GM19372 (cell line): ENCODE data around the gene SIGLEC11.
"Not testable (repeated sequence)": the region's sequence is repeated elsewhere in the genome, so short reads cannot be mapped to it uniquely, and the experiment has no call there.

Experiments used
- ATAC-seq: cut with Tn5 transposase; IDR thresholded peaks from one replicate; pipeline ENCODE4 v1.9.1; 2021; ENCODE audit warnings: mild to moderate bottlenecking, low read depth, moderate library complexity; ENCODE audit not compliant: unreplicated experiment

Gene SIGLEC11

DNA sequence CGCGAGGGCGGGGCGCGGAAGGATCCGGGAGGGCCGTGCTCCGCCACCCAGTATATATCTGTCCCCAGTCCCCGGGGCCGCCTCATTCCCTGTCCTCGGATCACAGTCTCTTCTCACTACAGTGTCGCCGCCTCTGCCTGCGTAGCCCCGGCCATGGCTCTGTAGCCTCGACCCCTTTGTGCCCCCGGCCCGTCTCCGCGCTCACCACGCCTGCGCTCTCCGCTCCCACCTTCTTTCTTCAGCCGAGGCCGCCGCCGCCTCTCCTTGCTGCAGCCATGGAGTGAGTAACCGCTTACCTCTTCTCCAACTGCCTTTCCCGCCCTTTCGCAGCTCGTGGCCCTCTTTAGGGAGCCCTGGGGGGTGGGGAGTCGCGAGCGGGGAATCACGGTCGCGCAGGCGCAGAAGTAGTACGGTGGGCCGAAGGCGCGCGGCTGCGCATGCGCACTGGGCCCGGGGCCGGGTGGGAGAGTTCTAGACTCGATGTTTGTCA is 31.8 kb downstream of the SIGLEC11 start, which contains the start of the genes ATF5 and NUP62:
ATF5 (plus strand) TSS at position 85 of the 490 bp plus-strand sequence. CDS start 1,646 bp downstream, outside the sequence.
NUP62 (minus strand) TSS at position 384 of the 490 bp plus-strand sequence. CDS start 19,697 bp downstream, outside the sequence.
- ATAC-seq: peak; percentile 50

DNA sequence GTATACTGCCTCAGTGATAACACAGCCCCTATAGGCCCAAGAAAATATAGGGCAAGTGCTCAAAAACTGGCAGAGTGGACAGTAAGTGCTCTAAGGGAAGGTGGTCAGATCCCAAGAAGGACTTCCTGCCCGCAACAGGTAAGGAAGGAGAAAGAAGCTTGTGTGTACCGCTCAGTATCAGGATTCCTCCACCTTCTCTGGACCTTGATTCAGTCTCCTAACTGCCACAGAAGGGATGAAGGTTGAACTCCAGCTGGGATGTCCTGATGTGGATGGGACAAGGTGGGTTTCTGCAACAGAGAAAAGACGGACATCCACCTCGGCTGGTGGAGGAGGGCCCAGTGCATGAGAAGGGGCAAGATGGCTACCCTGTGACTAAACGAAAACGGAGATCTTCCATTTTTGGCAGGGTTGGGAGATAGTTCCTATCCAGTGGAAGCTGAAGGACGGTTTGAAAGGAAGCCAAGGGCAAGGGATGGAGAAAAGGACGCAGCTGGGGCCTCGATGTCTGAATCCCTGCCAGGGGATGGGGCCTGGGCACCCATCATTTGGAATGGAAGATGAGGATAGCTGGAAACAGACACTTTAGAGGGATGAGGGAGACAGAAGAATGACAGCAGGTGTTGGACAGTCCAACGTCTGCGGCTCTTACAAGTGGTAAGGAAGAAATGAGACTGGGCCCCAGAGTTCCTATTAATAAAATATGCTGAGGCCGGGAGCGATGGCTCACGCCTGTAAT is 33.3 kb downstream of the SIGLEC11 start:
- no peak for ATAC-seq

DNA sequence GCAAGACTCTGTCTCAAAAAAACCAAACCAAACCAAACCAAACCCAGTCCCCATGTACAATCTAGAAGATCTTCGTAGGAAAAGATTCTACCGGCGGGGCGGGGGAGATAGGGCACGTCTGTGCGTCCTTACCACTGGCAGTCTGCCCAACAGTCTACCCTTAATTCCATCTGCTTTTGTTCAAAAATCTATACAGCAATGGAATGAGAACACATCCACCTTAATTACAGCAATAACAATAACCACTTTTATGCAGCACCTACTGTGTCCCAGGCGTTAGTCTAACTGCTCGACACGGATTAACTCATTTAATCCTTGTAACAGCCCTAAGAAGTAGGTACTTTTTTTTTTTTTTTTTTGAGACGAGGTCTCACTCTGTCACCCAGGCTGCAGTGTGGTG is 34.5 kb downstream of the SIGLEC11 start:
- no peak for ATAC-seq

DNA sequence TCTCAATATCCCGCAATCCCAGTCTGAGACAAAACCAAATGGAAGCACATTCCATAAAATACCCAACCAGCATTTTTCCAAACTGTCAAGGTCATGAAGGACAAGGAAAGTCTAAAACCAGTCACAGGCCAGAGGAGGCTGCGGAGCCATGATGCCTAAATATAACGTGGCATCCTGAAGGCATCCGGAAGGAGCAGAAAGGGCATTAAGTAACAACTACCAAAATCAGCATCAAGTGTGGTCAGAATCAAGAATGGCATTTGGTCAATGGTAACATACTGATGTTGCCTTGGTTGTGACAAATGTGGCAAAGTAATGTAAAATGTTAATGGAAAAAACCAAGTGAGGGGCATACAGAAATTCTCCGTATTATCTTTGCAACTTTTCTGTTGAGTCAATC is 35.5 kb downstream of the SIGLEC11 start:
- no peak for ATAC-seq

DNA sequence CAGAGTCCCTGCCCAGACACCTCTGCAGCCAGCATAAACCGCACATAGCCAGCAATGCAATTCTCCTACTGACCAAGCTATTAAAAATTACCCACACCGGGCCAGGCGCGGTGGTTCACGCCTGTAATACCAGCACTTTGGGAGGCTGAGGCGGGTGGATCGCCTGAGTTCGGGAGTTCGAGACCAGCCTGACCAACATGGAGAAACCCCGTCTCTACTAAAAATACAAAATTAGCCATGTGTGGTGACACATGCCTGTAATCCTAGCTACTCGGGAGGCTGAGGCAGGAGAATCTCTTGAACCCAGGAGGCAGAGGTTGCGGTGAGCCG is 36.1 kb downstream of the SIGLEC11 start:
- not testable (repeated sequence) for ATAC-seq

DNA sequence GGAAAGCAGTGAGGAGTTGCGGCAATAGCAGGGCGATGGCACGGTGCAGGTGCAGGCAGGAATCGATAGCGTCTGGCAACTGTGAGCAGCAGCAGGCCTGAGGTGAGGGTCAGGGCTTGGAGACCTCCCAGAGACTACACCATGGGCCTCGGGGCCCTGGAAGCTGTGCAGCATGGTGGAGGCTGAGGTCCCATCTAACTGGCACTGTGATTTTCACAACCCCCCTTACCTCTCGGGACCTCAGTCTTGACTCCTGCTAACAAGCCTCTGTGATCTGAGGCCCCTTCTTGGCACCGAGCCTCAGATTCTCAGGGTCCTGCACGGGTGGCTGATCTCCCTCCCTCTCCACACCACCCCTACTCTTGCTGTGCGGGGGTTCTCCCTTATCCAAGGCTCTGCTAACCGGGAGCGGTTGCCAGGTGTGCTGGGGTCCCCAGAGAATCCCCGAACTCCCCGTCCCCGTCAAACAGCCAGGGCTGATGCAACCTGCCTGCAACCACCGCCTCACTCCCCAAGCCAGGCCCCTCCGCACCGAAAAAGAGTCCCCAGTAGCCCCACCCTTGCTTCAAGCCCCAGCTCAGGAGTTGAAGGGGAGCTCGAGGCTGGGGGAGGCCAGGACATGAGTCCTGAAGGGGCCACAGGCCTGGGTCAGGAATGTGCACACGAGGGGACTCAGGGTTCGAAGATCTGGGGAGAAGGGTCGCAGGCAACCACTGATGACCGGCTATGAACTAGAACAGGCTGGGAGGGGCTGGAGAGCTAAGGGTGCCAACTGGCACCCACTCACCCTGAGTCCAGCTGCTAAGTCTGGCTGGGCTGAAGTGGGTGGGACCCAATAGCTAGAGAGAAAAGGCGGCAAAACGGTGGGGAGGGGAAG is 36.7 kb downstream of the SIGLEC11 start:
- no peak for ATAC-seq

DNA sequence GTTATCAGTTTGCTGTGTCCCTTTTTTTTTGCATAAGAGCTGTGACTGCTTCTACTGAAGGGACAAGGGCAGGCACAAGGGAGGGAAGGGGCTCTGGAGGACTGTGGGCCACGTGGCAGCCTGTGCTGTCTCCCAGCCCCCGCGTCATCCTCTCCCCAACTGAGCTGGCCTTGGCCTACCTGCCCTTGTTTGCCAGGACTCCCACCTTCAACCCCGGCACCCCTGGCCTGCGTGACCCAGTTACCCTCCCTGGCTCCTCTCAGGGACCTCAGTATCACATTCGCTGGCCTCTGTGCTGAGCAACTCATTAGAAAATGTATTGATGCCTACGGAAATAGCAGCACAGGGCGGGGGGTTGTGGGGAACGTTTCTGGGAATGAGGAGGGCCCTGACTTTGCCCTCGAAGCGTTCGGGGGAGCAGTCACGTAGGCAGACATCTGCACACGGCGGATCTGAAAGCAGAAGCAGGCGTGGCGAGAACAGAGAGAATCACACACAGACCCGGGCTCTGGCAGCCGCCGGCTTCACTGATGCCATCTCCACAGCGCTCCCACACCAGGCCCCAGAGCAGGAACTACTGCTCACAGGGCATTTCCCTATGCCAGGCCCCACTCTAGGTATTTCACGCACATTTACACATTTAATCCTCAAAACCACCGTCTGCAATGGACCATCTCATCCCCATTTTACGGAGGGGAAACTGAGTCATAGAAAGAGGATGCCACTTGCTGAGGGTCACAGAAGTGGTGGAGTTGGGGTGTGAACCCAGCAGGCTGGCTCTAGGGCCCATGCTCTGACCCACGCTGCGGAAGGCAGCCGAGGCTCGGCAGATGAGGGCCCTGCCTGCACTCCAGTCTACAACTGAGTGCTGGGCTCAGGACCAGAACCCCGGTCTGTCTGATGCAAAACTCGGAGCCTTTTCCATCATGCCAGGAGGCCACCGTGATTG is 37.6 kb downstream of the SIGLEC11 start:
- ATAC-seq: no peak

DNA sequence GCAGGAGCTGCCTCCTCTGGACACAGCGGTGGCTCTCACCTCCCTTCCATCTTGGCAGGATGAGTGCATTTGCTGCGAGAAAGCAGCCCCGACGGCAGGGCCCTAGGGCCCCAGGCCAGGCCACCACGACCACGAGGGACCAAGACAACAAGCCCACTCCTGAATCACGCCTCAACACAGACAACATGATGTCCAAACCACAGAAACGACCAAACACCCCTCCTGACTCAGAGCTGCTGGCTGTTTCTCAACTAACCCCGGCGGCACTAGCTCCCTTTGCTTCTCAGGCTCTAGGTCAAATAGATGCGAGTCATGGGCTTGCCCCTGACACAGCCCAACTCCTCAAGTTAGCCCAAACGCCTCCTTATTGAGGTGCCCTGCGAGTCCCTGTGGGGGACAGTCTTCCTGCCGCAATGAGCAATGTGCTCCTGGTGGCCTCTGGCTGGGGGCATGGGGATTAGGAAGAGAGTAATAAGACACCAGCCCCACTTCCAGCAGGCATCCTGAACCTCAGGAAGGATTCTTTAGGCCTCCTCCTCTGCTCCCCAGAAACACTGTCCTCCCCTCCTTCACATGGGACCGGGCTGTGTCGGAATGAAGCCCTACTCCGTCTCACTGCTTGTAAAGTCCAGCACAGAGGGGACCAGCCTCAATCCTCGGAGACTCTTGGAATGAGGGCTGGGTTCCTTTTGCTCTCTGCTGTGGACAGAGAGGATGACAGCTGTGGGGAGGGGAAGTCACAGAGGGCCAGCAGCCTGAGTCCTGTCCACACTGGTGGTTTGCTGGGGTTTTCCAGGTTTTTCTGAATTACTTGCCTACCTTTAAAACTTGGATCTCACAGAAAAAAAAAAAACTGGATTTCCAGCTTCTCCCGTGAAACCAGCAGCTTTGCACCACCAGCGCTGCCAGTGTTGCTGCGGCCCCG is 38.8 kb downstream of the SIGLEC11 start:
- ATAC-seq: no peak

DNA sequence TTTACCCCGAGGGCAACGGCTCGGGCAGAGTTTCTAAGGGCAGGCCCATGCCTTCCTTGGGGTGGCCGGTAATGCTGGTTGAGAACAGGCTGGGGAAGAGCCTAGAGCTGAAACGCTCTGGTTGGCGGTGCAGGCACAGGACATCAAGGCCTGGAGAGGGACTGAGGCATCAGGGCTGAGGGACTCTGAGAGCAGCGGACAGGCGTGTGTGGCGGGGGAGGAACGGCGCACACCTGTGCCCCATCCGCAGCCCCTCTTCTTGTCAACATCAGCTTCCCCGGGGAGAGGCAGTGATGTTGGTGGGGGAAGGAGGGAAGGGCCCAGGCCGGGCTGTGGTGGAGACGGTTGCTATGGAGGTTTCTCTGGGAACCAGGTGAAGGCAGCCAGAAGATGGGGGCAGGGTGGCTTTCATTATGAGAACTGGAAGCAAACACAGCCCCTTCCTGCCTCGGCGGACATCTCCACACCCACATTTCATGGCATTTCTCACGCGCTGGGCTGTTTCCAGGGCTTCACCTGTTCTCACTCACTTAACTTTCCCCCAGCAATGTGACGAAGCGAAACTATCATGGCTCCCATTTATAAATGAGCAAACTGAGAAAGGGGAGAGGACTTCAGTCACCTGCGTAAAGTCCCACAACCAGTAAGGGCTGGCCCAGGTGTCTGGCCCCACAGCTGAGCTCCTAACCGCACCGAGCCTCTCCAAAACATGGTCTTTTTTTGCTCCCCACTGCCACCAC is 40.2 kb downstream of the SIGLEC11 start:
- ATAC-seq: no peak

DNA sequence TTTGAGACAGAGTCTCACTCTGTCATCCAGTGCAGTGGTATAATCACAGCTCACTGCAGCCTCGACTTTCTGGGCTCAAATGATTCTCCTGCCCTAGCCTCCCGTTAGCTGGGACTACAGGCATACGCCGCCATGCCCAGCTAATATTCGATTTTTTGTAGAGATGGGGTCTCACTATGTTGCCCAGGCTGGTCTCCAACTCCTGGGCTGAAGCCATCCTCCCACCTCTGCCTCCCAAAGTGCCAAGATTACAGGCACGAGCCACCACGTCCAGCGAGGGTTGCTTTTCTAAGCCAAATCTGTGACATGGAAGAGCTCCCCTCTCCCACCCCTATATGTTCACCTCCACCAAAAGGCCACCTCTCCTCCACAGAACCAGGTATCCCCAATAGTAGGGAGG is 42.9 kb downstream of the SIGLEC11 start:
- no peak for ATAC-seq

DNA sequence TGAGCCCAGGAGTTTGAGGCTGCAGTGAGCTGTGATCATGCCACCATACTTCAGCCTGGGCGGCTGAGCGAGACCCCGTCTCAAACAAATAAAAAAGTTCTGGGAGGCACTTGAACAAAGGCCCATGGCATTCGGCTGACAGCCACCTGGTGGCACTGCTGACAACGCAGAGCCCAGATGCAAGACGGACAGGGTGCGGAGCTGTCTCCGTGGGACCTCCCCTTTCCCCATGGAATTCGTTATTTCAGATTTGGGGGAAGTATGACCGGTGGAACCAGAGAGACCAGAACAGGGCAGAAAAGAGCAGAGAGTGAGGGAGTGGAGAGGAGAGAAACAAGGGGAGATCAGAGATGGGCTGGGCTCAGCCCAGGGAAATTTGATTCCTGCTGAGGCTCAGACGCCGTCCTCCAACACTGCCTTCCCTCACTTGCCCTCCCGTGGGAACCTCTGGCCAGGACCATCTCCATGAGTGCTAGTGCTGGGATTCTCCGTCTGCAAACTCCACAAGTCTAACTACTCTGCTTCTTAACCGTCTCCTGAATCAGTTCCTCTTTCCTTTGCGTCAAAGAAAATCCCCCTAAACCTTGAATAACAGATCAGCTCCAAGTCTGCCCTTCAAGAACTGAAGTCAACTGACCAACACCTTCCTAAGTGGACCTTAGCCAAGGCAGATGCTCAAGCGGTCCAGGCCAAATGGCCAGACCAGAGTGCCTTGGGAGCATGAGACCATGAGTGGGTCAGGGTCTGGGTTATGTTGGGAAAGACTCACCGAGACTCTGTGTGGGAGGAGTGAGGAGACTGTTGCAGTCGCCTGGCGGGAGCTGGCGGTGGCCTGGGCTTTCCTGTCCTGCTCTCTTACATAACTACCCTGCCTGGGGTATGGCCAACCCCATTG is 43.9 kb downstream of the SIGLEC11 start:
- ATAC-seq: no peak

DNA sequence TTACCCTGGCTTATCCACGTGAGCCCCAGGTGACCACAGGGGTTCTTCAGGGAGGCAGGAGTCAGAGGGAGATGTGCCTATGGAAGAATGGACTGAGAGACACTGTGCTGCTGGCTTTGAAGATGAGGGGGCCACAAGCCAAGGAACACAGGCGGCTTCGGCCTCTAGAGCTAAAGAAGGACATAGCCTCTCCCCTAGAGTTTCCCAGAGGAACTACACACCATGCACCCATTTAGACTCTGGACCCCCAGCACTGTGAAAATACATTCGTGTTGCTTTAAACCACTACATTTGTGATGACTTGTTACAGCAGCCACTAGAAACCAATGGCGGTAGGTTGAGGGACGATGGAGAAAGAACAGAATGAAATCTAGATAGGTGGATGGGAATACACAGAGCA is 45.7 kb downstream of the SIGLEC11 start:
- no peak for ATAC-seq

DNA sequence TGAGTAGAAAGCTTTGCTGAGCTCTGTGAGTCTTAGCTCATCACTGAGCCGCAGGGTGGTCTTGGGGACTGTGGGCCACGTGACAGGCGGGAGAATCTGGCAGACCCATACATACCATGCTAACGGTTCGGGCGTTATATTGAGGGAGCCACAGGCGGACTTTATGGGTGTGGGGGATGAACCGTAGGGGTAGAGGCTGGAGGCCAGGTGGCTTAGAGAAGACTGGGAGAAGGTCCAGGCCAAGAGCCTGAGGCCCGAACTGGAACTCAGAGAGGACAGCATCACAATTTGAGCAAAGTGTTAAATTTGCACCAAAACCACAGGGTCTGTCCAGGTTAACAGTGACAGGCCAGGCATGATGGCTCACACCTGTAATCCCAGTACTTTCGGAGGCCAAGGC is 47.3 kb downstream of the SIGLEC11 start:
- no peak for ATAC-seq

DNA sequence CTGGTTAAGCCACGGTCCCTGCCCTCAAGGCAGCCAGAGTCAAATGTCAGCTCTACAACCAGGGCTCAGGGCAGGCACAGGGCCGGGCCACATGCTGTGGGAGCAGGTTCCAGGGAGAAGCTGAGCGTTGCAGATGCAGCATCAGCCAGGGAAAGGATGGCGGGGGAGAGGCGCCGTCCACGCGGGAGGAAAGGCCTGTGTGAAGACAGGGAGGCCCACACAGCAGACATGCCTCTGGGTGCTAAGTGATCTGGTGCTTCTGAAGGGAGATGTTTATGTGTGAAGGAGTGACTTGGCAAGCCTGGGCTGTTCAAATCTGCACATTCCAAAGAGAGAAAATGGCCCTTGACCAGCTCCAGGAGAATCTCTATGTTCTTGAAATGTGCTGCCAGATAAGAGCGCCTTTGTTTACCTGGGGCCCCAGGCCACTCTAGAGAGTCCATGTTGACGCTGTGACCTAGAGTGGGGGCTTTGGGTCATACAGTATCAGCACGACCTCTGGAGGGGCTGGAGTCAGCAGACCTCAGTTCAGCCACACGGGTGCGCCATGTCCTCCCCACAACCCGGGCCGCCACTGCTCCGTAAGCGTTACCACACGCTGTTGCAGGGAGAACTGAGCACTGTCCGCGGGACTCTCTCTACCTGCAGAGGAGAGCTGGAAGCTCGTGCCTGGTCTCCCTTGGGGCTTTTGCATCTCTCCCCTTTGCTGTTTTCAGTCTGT is 47.8 kb downstream of the SIGLEC11 start:
- no peak for ATAC-seq

DNA sequence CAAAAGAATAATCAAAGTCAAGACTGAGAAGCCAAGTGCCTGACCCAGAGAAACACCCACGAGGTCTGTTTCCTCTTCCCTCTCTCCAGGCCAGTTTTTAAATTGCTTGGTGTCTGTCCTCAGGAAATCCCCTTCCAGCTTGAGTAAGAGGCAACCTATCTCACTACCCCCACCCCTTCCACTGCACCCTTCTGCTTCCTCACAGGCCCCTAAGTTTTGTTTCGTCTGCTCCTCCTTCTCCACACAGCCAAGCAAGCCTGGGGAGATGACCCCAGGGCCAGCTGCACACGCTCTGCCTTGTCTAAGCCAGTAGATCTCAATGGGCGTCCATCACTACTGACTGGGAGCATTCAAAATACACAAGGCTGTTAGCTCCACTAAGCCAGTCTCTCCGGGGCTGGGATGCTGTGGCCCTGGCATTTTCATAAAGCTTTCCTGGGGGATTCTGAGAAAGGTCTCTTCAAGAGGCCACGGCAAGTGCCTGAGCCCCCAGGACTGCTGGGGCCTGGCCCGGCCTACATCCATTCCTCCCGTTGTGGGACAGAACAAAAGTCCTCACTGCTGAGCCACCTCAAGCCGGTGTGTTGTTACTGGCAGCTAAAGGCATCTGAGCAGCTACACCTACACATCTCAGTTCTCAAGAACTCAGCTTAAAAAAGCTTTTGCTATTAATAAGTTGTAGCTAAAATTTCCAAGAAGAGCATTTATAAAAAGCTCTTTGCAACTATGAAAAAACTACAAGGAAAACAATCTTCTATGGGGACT is 49.4 kb downstream of the SIGLEC11 start:
- no peak for ATAC-seq

DNA sequence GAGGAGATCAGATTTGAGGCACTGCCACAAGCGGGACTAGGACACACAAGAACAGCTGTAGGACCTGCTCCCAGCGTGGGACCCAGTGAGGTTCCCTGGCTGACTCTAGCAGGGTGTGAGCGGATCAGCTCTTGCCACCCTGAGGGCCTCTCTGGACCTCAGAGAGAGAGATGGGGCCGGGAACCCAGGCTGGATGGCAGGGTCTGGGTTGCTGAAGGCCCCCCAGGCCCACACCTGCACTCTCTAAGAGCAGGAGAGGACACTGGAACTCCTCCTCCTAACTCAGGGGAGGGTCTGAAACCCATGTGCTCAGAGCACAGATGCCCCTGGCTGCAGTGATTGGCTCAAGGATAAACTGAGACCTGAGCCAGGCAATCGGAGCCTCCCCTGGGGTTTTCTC is 50.8 kb downstream of the SIGLEC11 start:
- ATAC-seq: no peak
